ENCODE results near the gene NXT1.

DNA sequence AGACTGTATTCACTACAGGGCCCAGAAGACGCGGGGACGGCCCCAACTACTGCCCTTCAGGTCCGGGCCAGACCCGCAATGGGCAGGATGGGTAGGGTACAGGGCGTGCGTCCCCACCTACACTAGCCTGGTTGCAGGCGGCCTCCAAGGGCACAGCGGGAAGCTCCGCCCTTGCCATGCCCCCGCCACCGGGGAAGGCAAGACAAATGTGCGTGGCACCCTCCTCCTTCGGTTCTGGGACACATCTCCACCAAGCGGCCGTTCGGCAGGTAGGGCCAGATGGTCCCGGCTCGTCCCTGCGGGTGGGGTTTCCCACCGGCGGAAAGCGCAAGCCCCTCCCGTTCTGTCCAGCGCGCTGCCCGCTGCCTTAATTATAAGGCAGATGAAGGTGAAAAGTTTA, 5.6 kb downstream of the NXT1 start:
- TF ChIP-seq, protein P1, sequence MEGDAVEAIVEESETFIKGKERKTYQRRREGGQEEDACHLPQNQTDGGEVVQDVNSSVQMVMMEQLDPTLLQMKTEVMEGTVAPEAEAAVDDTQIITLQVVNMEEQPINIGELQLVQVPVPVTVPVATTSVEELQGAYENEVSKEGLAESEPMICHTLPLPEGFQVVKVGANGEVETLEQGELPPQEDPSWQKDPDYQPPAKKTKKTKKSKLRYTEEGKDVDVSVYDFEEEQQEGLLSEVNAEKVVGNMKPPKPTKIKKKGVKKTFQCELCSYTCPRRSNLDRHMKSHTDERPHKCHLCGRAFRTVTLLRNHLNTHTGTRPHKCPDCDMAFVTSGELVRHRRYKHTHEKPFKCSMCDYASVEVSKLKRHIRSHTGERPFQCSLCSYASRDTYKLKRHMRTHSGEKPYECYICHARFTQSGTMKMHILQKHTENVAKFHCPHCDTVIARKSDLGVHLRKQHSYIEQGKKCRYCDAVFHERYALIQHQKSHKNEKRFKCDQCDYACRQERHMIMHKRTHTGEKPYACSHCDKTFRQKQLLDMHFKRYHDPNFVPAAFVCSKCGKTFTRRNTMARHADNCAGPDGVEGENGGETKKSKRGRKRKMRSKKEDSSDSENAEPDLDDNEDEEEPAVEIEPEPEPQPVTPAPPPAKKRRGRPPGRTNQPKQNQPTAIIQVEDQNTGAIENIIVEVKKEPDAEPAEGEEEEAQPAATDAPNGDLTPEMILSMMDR (conservative IDR thresholded peaks at IDR 0.05; ENCODE audit: low read depth in 2 of 2), result peak; percentile 30 to 51; a peak in 3 of 4 replicates
- TF ChIP-seq, protein P2, sequence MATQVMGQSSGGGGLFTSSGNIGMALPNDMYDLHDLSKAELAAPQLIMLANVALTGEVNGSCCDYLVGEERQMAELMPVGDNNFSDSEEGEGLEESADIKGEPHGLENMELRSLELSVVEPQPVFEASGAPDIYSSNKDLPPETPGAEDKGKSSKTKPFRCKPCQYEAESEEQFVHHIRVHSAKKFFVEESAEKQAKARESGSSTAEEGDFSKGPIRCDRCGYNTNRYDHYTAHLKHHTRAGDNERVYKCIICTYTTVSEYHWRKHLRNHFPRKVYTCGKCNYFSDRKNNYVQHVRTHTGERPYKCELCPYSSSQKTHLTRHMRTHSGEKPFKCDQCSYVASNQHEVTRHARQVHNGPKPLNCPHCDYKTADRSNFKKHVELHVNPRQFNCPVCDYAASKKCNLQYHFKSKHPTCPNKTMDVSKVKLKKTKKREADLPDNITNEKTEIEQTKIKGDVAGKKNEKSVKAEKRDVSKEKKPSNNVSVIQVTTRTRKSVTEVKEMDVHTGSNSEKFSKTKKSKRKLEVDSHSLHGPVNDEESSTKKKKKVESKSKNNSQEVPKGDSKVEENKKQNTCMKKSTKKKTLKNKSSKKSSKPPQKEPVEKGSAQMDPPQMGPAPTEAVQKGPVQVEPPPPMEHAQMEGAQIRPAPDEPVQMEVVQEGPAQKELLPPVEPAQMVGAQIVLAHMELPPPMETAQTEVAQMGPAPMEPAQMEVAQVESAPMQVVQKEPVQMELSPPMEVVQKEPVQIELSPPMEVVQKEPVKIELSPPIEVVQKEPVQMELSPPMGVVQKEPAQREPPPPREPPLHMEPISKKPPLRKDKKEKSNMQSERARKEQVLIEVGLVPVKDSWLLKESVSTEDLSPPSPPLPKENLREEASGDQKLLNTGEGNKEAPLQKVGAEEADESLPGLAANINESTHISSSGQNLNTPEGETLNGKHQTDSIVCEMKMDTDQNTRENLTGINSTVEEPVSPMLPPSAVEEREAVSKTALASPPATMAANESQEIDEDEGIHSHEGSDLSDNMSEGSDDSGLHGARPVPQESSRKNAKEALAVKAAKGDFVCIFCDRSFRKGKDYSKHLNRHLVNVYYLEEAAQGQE (IDR thresholded peaks at IDR 0.05; ENCODE audit: unreplicated experiment), result no peak
- no peak for TF ChIP-seq CREB1 (CRISPR knock-in tag; IDR thresholded peaks at IDR 0.05; ENCODE audit: low read depth)
- no peak for TF ChIP-seq EZH2phosphoT487 (IDR thresholded peaks at IDR 0.05; ENCODE audit: unreplicated experiment)
- TF ChIP-seq, protein P3, sequence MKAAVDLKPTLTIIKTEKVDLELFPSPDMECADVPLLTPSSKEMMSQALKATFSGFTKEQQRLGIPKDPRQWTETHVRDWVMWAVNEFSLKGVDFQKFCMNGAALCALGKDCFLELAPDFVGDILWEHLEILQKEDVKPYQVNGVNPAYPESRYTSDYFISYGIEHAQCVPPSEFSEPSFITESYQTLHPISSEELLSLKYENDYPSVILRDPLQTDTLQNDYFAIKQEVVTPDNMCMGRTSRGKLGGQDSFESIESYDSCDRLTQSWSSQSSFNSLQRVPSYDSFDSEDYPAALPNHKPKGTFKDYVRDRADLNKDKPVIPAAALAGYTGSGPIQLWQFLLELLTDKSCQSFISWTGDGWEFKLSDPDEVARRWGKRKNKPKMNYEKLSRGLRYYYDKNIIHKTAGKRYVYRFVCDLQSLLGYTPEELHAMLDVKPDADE (IDR thresholded peaks at IDR 0.05), result no peak
- no peak for TF ChIP-seq ZNF331 (CRISPR knock-in tag; IDR thresholded peaks at IDR 0.05; ENCODE audit: low read depth)
- TF ChIP-seq EZH2 (IDR thresholded peaks at IDR 0.05; ENCODE audit: low read depth, unreplicated experiment), result no peak
- no peak; the same call in 1 of the 2 replicates for TF ChIP-seq POLR2AphosphoS5 (IDR thresholded peaks at IDR 0.05; ENCODE audit: low read depth)

All from GM23338 (cell line).